A549 (cell line): ENCODE data around the gene GSX1.

Experiments used
- ATOH8 ChIP-seq: fragments of 250-450 bp; sonication (Bioruptor Pico); IDR thresholded peaks from 2 replicates; pipeline ENCODE4 v1.5.0; 2020; ENCODE audit warnings: low read depth, mild to moderate bottlenecking, moderate library complexity
- E2F6 ChIP-seq: IDR thresholded peaks from 2 replicates; pipeline ENCODE4 v1.6.1; 2012; ENCODE audit warnings: low read depth, borderline replicate concordance
- JUN ChIP-seq, 2 experiments: fragments of >200 bp; sonication (Bioruptor Twin); formaldehyde crosslinking; IDR thresholded peaks; 2 replicates in 1 of 2; 3 replicates in 1 of 2; pipeline ENCODE4 v1.6.1; 2016 to 2017
- TF ChIP-seq, protein P1 (sequence below): fragments of >200 bp; sonication (Bioruptor Twin); formaldehyde crosslinking; IDR thresholded peaks from 3 replicates; pipeline ENCODE4 v1.5.1; 2016

- TF ChIP-seq ATOH8 (no peak), E2F6 (no peak), JUN (IDR thresholded peaks at IDR 0.05) (no peak)
- TF ChIP-seq, protein P1, sequence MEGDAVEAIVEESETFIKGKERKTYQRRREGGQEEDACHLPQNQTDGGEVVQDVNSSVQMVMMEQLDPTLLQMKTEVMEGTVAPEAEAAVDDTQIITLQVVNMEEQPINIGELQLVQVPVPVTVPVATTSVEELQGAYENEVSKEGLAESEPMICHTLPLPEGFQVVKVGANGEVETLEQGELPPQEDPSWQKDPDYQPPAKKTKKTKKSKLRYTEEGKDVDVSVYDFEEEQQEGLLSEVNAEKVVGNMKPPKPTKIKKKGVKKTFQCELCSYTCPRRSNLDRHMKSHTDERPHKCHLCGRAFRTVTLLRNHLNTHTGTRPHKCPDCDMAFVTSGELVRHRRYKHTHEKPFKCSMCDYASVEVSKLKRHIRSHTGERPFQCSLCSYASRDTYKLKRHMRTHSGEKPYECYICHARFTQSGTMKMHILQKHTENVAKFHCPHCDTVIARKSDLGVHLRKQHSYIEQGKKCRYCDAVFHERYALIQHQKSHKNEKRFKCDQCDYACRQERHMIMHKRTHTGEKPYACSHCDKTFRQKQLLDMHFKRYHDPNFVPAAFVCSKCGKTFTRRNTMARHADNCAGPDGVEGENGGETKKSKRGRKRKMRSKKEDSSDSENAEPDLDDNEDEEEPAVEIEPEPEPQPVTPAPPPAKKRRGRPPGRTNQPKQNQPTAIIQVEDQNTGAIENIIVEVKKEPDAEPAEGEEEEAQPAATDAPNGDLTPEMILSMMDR = no peak
These were observed 18.2 kb downstream of the GSX1 start for GRCh38 chr13:27810461-27810860.
